Stimulated activated CD4-positive, alpha-beta T cell treated with anti-CD3 and anti-CD28 coated beads, Interleukin-4, amount 100 ng/mL, for 1 hour (primary cell): ENCODE results near the gene TCF3.
"Not testable (repeated sequence)": the region's sequence is repeated elsewhere in the genome, so short reads cannot be mapped to it uniquely, and the experiment has no call there.

ENCODE experiments used
- DNase-seq: peaks from one replicate; pipeline ENCODE4 v3.0.0-alpha.2; 2020

TCF3 gene

GRCh38 chr19:1652471-1653299 lies at the start of gene TCF3:
TCF3 (minus strand) TSS chr19:1652615; CDS start chr19:1650248, 2,367 bp downstream.
- DNase-seq: peak; percentile 99

DNA sequence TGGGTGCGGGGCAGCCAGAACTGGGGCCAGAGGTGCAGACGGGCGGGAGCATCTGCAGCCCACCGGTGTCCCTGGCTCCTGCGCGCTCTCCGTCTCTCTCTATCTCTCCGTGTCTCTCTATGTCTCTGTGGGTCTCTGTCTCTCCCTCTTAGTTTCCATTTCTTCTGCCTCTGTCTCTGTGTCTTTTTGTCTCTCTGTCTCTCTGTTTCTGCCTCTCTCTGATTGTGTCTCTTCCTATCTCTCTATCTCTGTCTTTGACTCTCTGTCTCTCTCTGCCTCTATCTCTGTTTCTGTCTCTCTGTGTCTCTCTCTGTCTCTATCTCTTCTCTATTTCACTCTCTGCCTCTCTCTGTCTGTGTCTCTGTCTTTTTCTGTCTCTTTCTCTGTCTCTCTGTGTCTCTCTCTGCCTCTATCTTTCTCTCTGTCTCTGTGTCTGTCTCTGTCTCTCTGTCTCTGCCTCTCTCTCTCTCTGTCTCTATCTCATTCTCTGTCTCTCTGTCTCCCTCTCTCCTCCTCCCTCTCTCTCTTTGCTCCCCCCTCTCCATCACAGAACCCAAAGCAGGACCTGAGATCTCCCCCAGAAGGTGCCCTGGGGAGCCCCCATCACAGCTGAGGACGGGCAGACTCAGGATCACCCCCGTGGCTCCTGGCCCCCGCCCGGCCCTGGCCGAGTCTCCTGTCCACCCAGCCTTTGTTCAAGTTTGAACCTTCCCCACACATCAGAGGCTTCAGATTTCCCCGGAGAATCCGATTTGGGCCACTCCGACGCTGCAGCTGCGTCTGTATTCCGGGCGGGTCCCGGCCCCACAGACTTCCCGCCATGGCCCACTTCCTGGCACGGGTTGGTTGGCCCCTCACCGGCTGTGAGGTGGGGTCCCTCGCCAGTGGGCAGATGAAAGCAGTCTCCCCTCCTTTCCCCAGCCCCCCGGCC lies 48.6 kb upstream of the TCF3 start:
- DNase-seq: no peak

GRCh38 chr19:1699998-1700732 lies 47.8 kb upstream of the TCF3 start:
- DNase-seq: no peak

- no peak for DNase-seq
Measured at GRCh38 chr19:1699386-1699785, 47.0 kb upstream of the TCF3 start.

DNA sequence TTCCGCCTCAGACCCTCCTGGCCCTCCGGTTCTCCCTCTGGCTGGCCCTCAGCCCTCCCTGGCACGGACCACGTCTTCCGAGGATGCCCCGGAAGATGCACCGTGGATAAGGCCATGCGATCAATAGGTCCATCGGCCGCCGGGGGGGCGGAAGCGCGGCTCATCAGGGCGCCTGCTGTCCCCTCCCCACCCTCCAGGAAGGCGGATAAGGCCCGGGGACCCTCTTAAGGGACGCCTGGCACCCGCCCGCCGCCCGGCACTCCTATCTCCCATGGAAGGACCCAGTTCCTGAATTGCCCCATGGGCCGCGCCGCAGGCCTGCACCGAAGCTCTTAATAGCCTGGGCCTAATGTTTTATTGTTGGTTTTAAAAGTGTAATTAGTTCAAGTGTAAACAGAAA lies 46.2 kb upstream of the TCF3 start:
- no peak for DNase-seq

DNA sequence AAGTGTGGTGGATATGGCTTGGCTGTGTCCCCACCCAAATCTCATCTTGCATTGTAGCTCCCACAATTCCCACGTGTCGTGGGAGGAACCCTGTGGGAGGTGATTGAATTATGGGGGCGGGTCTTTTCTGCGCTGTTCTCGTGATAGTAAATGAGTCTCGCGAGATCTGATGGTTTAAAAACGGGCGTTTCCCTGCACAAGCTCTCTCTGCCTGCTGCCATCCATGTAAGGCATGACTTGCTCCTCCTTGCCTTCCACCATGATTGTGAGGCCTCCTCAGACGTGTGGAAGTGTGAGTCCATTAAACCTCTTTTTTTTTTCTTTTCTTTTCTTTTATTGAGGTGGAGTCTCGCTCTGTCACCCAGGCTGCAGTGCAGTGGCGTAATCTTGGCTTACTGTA lies 43.1 kb upstream of the TCF3 start:
- not testable (repeated sequence) for DNase-seq

GRCh38 chr19:1691589-1692290 lies 39.3 kb upstream of the TCF3 start:
- no peak for DNase-seq

GRCh38 chr19:1690699-1691307 lies 38.4 kb upstream of the TCF3 start:
- peak; percentile 52 for DNase-seq

DNA sequence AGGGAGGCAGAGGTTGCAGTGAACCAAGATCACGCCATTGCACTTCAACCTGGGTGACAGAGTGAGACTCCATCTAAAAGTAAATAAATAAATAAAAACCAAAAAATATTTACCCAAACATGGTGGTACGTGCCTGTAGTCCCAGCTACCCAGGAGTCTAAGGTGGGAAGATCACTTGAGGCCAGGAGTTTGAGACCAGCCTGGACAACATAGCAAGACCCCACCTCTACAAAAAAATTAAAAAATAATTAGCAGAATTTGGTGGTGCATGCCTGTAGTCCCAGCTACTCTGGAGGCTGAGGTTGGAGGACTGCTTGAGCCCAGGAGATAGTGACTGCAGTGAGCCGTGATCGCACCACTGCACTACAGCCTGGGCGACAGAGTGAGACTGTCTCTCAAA lies 33.4 kb upstream of the TCF3 start:
- not testable (repeated sequence) for DNase-seq

GRCh38 chr19:1685046-1685445 lies 32.6 kb upstream of the TCF3 start:
- DNase-seq: no peak

GRCh38 chr19:1684573-1684912 lies 32.1 kb upstream of the TCF3 start:
- no peak for DNase-seq

DNA sequence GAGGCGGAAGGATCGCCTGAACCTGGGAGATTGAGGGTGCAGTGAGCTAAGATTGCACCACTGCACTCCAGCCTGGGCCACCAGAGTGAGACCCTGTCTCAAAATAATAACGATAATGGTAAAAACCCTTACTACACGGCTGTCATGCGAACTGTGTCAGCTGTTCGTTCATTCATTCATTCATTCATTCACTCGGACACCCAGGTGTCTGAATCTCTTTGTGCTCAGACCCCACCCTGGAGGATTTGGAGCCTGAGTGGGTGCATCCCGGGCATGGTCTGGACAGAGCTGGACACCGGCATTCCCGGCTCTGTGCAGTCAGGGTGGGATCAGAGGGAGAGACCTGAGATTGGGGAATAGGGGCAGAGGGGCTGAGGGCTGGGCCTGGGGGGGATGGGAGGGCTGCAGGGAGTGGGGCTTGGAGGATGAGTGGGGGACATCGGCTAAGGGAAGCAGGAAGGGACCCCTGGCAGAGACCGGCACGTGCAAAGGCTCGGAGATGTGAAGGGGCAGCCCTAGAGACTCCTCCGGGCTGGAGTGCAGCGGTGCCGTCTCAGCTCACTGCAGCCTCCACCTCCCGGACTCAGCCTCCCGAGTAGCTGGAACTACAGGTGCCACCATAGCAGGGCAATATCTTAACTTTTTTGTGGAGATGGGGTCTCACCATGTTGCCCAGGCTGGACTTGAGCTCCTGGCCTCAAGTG lies 31.6 kb upstream of the TCF3 start:
- no peak for DNase-seq

DNA sequence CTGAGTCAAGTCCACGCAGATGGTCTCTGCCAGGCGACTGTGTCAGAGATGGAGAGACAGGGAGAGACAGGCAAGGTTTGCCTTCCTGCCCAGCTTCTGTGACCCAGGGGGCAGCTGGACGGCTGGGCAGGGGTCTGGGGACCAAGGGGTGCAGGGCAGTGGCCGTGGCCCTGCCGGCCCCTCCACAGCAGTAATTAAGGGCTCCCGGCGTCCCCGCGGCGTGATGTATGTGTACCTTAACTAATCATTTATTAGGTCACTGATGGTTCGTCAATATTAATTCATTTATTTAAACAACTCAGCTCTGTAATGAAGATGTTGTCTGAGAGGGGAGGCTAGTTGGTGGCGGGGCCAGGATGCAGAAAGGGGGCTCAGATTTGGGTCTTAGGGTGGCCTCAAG lies 28.6 kb upstream of the TCF3 start:
- no peak for DNase-seq

- DNase-seq: no peak
Measured at GRCh38 chr19:1678073-1678472, 25.7 kb upstream of the TCF3 start.

- DNase-seq: no peak
Measured at GRCh38 chr19:1676351-1677266, 24.2 kb upstream of the TCF3 start.

DNA sequence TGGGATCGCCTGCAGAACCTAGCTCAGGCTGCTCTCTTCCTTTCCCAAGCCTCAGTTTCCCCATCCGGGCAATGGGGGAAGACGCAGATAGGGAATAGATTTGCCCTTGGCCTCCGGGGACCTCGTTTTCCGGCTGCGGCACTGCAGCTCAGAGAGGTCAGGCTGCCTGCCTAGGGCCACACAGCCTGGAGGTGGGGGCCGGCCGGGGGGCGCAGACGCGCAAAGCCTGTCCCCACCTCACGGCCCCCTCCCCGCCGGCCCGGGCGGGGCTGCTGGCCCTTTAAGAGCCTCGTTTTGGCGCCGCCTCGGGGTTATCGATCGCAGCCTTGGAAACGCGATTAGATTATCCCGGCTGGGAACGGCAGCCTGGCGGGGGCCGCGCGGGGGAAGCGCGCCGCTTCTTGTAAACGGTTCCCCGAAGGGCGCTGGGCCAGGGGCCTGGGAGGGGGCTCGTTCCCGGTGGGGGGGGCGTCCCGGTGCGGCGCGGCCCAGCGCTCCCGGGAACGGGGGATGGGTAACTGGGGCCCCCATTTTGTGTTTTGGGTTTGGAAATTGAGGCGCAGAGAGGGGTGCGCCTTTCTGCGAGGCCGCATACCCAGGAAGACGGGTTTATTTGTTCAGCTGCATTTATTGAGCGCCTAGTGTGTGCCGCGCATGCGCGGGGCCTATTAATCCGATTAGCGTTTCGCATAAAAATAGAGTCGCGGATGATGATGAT lies 23.4 kb upstream of the TCF3 start:
- DNase-seq: no peak

- no peak for DNase-seq
Measured at GRCh38 chr19:1674293-1674679, 21.9 kb upstream of the TCF3 start.

GRCh38 chr19:1673645-1674292 lies 21.4 kb upstream of the TCF3 start:
- DNase-seq: no peak
